Cardiac muscle cell (in vitro differentiated cells and primary cell): Measurements from ENCODE around the gene MGST3. TPM values are rescaled to one million over a fixed set of nuclear protein-coding genes. Genes with fewer than 3 reads are reported as not detected.
"Not testable (repeated sequence)": the region's sequence is repeated elsewhere in the genome, so short reads cannot be mapped to it uniquely, and the experiment has no call there.

ENCODE experiments used
- DNase-seq, 2 donors: peaks; one replicate each; pipeline versions ENCODE4 v3.0.0 to v3.0.0-alpha.2; 2010 to 2017; ENCODE audit warnings: low read depth in 1 of 2, low spot score in 1 of 2
- H3K27ac ChIP-seq: fragments of 200-600 bp; sonication (generic); 2 replicates; pipeline ENCODE4 v1.5.1; 2016
- H3K27me3 ChIP-seq: fragments of 200-600 bp; sonication (generic); 2 replicates; pipeline ENCODE4 v1.6.0; 2016; ENCODE audit warnings: control low read depth
- H3K36me3 ChIP-seq: fragments of 200-600 bp; sonication (generic); 2 replicates; pipeline ENCODE4 v1.5.1; 2016; ENCODE audit warnings: control low read depth
- H3K4me1 ChIP-seq: fragments of 200-600 bp; sonication (generic); 2 replicates; pipeline ENCODE4 v1.8.1; 2017; ENCODE audit warnings: low read depth, mild to moderate bottlenecking, mixed run types
- H3K4me3 ChIP-seq: fragments of 200-600 bp; sonication (generic); 2 replicates; pipeline ENCODE4 v1.5.1; 2016; ENCODE audit warnings: mild to moderate bottlenecking
- H3K9me3 ChIP-seq: fragments of 200-600 bp; sonication (generic); 2 replicates; pipeline ENCODE4 v1.5.1; 2017; ENCODE audit warnings: low read depth, mild to moderate bottlenecking, control low read depth
- CTCF ChIP-seq: IDR thresholded peaks from 2 replicates; pipeline ENCODE4 v1.5.1; 2012; ENCODE audit warnings: low read depth, mild to moderate bottlenecking, low read length
- polyA plus RNA-seq: library from polyadenylated mRNA; unstranded; fragments of >200 nt; fragmentation: Nextera tagmentation; extraction: Ambion mirVana; gene quantifications from 2 replicates; pipeline ENCODE4 v1.2.1, GENCODE V29; 2016
- total RNA-seq: library from RNA; depleted of rRNA; stranded (reverse); fragments of >200 nt; gene quantifications from 2 replicates; pipeline ENCODE4 v1.2.3, GENCODE V29; 2016

The MGST3 gene
- total and polyA plus RNA-seq, 2 experiments from 2014 or later: 284 to 972 TPM

GRCh38 chr1:165605246-165605645 lies 25.8 kb upstream of the MGST3 start:
- TF ChIP-seq CTCF: no peak
- no peak for DNase-seq
- H3K27me3 ChIP-seq: peaks cover 9% of the 10 kb centered on the region
- no peaks in the 10 kb centered on the region for H3K36me3 ChIP-seq
- H3K9me3 ChIP-seq: no peaks in the 10 kb centered on the region
- H3K4me1 ChIP-seq: no peaks in the 10 kb centered on the region
- H3K27ac ChIP-seq: no peak overlapping the region
- H3K4me3 ChIP-seq: no peak overlapping the region

GRCh38 chr1:165606676-165607075 lies 24.4 kb upstream of the MGST3 start:
- peak in 1 of 2 donors; percentile 31 for DNase-seq
- H3K4me1 ChIP-seq, H3K4me3 ChIP-seq, H3K9me3 ChIP-seq, H3K27ac ChIP-seq, H3K27me3 ChIP-seq, H3K36me3 ChIP-seq: not testable (repeated sequence)

DNA sequence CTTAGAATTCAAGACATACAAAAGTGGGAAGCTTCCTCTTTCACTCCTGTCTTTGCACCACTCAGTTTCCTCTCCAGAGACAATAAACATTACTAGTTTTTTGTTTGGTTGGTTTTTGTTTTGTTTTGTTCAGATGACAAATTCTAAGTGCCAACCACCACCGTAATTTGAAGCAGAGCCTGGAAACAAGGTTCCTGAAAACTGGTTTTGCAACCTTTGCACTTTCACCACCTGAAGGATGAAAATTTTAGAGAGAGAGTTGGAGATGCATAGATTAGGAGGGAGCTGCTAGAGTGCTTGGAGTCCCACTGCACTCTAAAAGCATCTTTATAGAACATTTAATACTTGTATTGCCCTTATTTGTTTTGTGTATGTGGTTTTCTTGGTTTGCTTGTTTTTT lies 20.2 kb upstream of the MGST3 start:
- H3K27me3 ChIP-seq: no peaks in the 10 kb centered on the region
- TF ChIP-seq CTCF: no peak
- no peaks in the 10 kb centered on the region for H3K36me3 ChIP-seq
- H3K27ac ChIP-seq: no peak overlapping the region
- no peak overlapping the region for H3K4me3 ChIP-seq
- no peak for DNase-seq
- no peaks in the 10 kb centered on the region for H3K4me1 ChIP-seq
- no peaks in the 10 kb centered on the region for H3K9me3 ChIP-seq

GRCh38 chr1:165612062-165612461 lies 19.0 kb upstream of the MGST3 start:
- H3K4me1 ChIP-seq: no peaks in the 10 kb centered on the region
- no peak overlapping the region for H3K27ac ChIP-seq
- no peaks in the 10 kb centered on the region for H3K27me3 ChIP-seq
- H3K4me3 ChIP-seq: no peak overlapping the region
- H3K9me3 ChIP-seq: no peaks in the 10 kb centered on the region
- H3K36me3 ChIP-seq: no peaks in the 10 kb centered on the region
- TF ChIP-seq CTCF: no peak
- DNase-seq: no peak

DNA sequence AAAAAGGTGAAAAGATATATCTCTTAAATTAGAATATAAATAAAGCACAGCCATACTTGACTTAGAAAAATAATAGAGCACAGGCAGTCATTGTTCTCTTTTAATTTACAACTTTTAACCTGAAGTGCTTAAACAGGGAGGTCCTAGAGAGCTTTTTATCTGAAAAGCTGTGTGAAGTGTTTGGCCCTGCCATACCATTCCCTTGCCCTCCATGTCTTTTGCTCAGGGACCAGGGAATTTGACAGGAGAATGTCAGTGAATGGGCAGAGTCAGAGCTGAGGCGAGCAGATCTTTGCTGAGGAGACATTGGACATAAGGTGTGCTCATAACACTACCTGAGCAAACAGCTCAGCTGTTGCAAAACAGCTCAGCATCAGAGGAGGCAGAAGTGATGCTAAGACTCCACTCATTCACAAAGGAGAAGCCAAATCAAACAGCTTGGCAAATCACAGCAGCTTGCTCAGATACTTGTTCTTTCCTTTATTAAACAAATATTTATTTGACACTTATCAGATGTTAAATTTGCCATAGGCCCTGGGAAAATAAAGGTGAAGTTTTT lies 14.9 kb upstream of the MGST3 start:
- DNase-seq: no peak
- no peaks in the 10 kb centered on the region for H3K27me3 ChIP-seq
- no peak for TF ChIP-seq CTCF

GRCh38 chr1:165616987-165617546 lies 14.0 kb upstream of the MGST3 start:
- Histone ChIP-seq H3K27ac (no peak overlapping the region), H3K4me3 (no peak overlapping the region), H3K27me3 (no peaks in the 10 kb centered on the region), H3K9me3 (no peaks in the 10 kb centered on the region), H3K36me3 (no peaks in the 10 kb centered on the region), H3K4me1 (no peaks in the 10 kb centered on the region)
- DNase-seq: no peak
- TF ChIP-seq CTCF: no peak

More for the DNA sequence above, 14.9 kb upstream of the MGST3 start:
- H3K4me3 ChIP-seq: no peak overlapping the region
- H3K9me3 ChIP-seq: no peaks in the 10 kb centered on the region
- no peaks in the 10 kb centered on the region for H3K4me1 ChIP-seq
- H3K36me3 ChIP-seq: no peaks in the 10 kb centered on the region
- H3K27ac ChIP-seq: no peak overlapping the region
